Peyer's patch (tissue), 4 donors: ENCODE measurements around the gene NME9.

ENCODE experiments used
- CTCF ChIP-seq, 6 experiments: fragments of 450-650 bp in 4 of 6; fragments of 200-600 bp in 2 of 6; sonication (generic) in 1 of 6; IDR thresholded peaks; one replicate each; pipeline ENCODE4 v1.5.1; 2017 to 2019; ENCODE audit warnings: antibody characterized with exemption in 6 of 6, mild to moderate bottlenecking in 3 of 6, moderate library complexity in 1 of 6
- POLR2A ChIP-seq, 2 donors: fragments of 450-650 bp; IDR thresholded peaks; one replicate each; pipeline ENCODE4 v1.5.1; 2017; ENCODE audit warnings: antibody characterized with exemption in 2 of 2, mild to moderate bottlenecking in 2 of 2, moderate library complexity in 2 of 2

GRCh38 chr3:138344754-138345153 lies 15.1 kb upstream of the NME9 start:
- no peak for TF ChIP-seq CTCF (IDR thresholded peaks at IDR 0.05)
- no peak for TF ChIP-seq POLR2A (IDR thresholded peaks at IDR 0.05)
